Measurements from ENCODE around the gene SFXN5.

GRCh38 chr2:73081181-73081671, 9.7 kb upstream of the SFXN5 start:
- TF ChIP-seq CTCF (IDR thresholded peaks at IDR 0.05; ENCODE audit: low read length) = no peak
- no peak for TF ChIP-seq EZH2 (IDR thresholded peaks at IDR 0.05; ENCODE audit: borderline replicate concordance, low read length)
